Kidney epithelial cell (primary cell): Measurements from ENCODE around the gene KCNN4. TPM values are rescaled to one million over a fixed set of nuclear protein-coding genes. Genes with fewer than 3 reads are reported as not detected.

Experiments
- DNase-seq: peaks from one replicate; pipeline ENCODE4 v3.0.0-alpha.2; 2010; ENCODE audit warnings: low read depth
- H3K27me3 ChIP-seq: 2 replicates; pipeline ENCODE4 v1.6.0; 2011; ENCODE audit warnings: low read length; ENCODE audit not compliant: control insufficient read depth, insufficient read depth
- H3K36me3 ChIP-seq: 2 replicates; pipeline ENCODE4 v1.5.1; 2011; ENCODE audit warnings: low read length; ENCODE audit not compliant: control insufficient read depth, insufficient read depth
- H3K4me3 ChIP-seq: 2 replicates; pipeline ENCODE4 v1.5.1; 2011; ENCODE audit warnings: low read depth, mild to moderate bottlenecking, control low read depth, low read length
- total RNA-seq: library from RNA; depleted of rRNA; stranded (reverse); fragments of >200 nt; gene quantifications from 2 replicates; pipeline ENCODE4 v1.2.3, GENCODE V29; 2015
- TF ChIP-seq, protein P1 (sequence below): IDR thresholded peaks from 2 replicates; pipeline ENCODE4 v1.5.1; 2011; ENCODE audit warnings: mild to moderate bottlenecking, moderate library complexity, low read length, control low read depth, inconsistent platforms; ENCODE audit not compliant: insufficient read depth, poor library complexity, severe bottlenecking

The KCNN4 gene
- total RNA-seq, 1 donor from 2014 or later = 10.8 TPM

DNA sequence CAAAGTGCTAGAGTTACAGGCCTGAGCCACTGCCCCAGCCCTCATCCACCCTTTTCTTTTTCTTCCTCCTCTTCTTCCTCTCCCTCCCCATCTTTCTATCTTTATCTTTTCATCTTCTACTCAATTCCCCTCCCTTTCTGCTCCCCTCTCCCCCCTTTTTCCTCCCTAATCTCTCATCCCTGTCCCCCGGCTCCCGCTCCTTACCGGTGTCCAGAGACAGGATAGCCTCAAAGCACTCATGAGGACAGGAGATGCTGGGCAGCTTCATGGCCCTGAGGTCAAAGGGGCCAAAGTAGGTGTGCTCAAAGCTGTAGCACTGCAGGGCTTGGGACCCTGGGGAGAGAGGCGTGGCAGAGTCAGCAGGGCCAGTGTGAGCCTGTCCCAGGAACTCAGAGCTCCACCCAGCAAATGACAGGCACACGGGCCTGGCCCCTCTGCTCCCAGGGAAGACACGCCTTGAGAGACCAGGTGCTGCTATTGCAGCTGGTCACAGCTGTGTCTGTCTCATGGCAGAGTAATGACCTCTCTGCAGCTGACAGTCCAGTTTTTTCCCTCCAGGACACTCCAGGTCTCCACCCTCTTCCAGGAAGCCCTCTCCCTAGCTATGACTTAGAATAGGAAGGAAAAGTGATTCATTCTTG is 18.8 kb upstream of the KCNN4 start:
- Histone ChIP-seq H3K4me3 (no peak overlapping the region), H3K27me3 (peaks cover 2% of the 10 kb centered on the region), H3K36me3 (no peaks in the 10 kb centered on the region)
- DNase-seq = no peak
- TF ChIP-seq, protein P1, sequence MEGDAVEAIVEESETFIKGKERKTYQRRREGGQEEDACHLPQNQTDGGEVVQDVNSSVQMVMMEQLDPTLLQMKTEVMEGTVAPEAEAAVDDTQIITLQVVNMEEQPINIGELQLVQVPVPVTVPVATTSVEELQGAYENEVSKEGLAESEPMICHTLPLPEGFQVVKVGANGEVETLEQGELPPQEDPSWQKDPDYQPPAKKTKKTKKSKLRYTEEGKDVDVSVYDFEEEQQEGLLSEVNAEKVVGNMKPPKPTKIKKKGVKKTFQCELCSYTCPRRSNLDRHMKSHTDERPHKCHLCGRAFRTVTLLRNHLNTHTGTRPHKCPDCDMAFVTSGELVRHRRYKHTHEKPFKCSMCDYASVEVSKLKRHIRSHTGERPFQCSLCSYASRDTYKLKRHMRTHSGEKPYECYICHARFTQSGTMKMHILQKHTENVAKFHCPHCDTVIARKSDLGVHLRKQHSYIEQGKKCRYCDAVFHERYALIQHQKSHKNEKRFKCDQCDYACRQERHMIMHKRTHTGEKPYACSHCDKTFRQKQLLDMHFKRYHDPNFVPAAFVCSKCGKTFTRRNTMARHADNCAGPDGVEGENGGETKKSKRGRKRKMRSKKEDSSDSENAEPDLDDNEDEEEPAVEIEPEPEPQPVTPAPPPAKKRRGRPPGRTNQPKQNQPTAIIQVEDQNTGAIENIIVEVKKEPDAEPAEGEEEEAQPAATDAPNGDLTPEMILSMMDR = no peak

GRCh38 chr19:43798546-43799409 is 18.0 kb upstream of the KCNN4 start:
- Histone ChIP-seq H3K36me3 (no peaks in the 10 kb centered on the region), H3K27me3 (peaks cover 2% of the 10 kb centered on the region), H3K4me3 (peak overlapping the region; percentile 28)
- DNase-seq = no peak
- TF ChIP-seq, protein P1 = no peak

DNA sequence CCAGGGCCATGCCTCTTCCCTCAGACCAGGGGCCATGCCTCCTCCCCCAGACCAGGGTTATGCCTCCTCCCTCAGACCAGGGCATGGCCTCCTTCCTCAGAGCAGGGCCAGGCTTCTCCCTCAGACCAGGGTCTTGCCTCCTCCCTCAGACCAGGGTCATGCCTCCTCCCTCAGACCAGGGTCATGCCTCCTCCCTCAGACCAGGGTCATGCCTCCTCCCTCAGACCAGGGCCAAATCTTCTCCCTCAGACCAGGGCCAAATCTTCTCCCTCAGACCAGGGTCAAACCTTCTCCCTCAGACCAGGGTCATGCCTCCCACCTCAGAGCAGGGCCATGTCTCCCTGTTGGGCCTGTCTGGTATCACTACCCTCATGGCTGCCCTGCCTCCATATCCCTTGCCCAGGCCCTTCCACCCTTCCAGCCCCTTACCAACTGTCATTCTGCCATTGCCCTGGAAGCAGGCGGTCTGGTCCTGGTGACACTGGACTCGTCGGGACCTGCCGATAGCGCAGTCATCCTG is 17.3 kb upstream of the KCNN4 start:
- H3K27me3 ChIP-seq = peaks cover 2% of the 10 kb centered on the region
- peak overlapping the region; percentile 28 for H3K4me3 ChIP-seq
- no peaks in the 10 kb centered on the region for H3K36me3 ChIP-seq
- TF ChIP-seq, protein P1 = no peak
- no peak for DNase-seq

GRCh38 chr19:43797556-43797955 is 16.8 kb upstream of the KCNN4 start:
- peaks cover 2% of the 10 kb centered on the region for H3K27me3 ChIP-seq
- no peaks in the 10 kb centered on the region for H3K36me3 ChIP-seq
- DNase-seq = no peak
- TF ChIP-seq, protein P1 = no peak
- H3K4me3 ChIP-seq = no peak overlapping the region

DNA sequence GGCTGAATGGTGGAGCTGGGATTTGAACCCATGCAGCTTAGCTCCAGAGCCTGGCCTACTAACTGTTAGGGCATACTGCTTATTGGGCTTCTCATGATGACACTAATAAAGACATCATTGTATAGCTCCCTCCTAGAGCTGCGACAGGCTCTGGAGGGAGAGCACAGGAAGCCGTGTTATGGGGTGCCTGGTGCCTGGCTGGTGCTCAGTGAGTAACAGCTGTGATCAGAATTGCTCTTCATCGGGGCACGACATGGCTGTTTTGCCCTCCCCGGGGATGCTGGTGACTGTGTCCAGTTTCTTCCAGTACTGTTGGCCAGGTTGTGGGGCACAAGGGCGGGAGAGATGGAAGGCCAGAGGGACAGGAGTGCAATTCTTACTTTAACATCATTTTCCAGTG is 16.3 kb upstream of the KCNN4 start:
- TF ChIP-seq, protein P1 = no peak
- Histone ChIP-seq H3K27me3 (peaks cover 2% of the 10 kb centered on the region), H3K4me3 (no peak overlapping the region), H3K36me3 (no peaks in the 10 kb centered on the region)
- no peak for DNase-seq
